ENCODE results near the gene CPXM2. TPM values are rescaled to one million over a fixed set of nuclear protein-coding genes. Genes with fewer than 3 reads are reported as not detected.

CPXM2 gene
- total RNA-seq, 1 donor from 2014 or later = 18.9 TPM

DNA sequence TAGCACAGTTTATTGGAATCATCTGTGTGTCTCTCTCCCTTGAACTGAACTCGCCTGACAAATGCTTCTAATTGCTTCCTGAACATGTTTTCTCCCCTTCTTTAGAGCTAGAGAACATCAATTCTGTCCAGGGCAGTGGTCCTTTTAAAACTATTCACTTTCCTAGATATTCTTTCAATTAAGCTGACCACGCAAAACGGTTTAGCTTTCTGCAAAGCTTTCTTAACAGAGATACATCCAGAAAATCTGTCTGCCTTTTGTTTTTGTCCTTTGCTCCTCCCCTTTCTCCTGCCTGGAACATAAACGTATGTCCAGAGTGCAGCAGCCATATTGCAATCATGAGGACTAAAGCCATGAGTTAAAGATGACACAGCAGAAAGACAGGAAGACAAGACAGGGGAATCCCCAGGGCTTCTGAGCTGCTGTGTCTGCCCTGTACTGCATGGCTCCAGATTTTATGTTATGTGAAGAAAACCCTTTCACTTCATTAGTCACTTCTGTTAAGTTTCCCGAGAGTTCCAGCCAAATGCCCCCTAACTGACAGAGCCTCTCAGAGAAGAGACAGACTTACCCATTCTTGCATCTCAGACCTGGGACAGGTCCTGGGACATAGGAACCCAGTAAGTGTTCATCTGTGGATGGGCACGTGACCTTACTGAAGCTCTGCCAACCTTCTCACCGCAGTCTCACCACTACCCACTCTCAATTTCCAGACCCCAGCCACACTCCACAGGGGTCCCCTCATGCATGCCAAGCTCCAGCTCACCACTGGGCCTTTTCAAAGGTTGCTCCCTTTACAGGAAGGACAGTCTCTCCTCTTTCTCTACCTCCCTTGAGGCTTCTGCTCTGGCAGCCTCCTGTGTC lies 35.0 kb upstream of the CPXM2 start:
- no peaks in the 10 kb centered on the region for H3K36me3 ChIP-seq
- no peak overlapping the region for H3K4me3 ChIP-seq
- intact Hi-C loops (cut with DNase I) = no loop called here
- no peak for DNase-seq (ENCODE audit: extremely low spot score in 2 of 2)
- peaks cover 7% of the 10 kb centered on the region for H3K4me1 ChIP-seq
- H3K9me3 ChIP-seq = no peaks in the 10 kb centered on the region
- H3K27me3 ChIP-seq = no peaks in the 10 kb centered on the region
- H3K27ac ChIP-seq = no peak overlapping the region
- TF ChIP-seq, protein P1, sequence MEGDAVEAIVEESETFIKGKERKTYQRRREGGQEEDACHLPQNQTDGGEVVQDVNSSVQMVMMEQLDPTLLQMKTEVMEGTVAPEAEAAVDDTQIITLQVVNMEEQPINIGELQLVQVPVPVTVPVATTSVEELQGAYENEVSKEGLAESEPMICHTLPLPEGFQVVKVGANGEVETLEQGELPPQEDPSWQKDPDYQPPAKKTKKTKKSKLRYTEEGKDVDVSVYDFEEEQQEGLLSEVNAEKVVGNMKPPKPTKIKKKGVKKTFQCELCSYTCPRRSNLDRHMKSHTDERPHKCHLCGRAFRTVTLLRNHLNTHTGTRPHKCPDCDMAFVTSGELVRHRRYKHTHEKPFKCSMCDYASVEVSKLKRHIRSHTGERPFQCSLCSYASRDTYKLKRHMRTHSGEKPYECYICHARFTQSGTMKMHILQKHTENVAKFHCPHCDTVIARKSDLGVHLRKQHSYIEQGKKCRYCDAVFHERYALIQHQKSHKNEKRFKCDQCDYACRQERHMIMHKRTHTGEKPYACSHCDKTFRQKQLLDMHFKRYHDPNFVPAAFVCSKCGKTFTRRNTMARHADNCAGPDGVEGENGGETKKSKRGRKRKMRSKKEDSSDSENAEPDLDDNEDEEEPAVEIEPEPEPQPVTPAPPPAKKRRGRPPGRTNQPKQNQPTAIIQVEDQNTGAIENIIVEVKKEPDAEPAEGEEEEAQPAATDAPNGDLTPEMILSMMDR (IDR thresholded peaks at IDR 0.05) = no peak
- no peak for TF ChIP-seq POLR2AphosphoS5 (IDR thresholded peaks at IDR 0.05; ENCODE audit: insufficient read depth in 1 of 2, low read depth in 1 of 2)
- no peak for TF ChIP-seq POLR2A (IDR thresholded peaks at IDR 0.05)

DNA sequence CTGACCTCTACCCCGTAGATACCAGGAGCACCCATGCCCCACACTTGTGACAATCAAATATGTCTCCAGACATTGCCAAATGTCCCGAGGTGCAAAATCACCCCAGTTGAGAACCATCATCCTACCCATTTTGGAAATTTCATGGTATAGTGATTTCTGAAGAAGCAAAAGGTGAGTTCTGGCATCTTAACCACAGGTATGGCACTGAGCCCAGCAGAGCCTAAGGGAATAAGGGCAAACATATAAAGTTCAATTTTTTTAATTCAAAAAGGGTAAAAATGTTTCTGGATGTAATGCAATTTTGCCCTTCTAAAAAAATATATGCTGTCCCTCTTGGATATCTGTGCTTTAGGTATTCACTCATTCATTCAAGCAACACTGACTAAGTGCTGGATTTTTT lies 30.5 kb upstream of the CPXM2 start:
- Histone ChIP-seq H3K27me3 (no peaks in the 10 kb centered on the region), H3K36me3 (no peaks in the 10 kb centered on the region), H3K4me3 (no peak overlapping the region), H3K9me3 (no peaks in the 10 kb centered on the region), H3K27ac (no peak overlapping the region), H3K4me1 (no peaks in the 10 kb centered on the region)
- TF ChIP-seq POLR2A (IDR thresholded peaks at IDR 0.05) = no peak
- TF ChIP-seq, protein P1 (IDR thresholded peaks at IDR 0.05) = no peak
- TF ChIP-seq POLR2AphosphoS5 (IDR thresholded peaks at IDR 0.05; ENCODE audit: insufficient read depth in 1 of 2, low read depth in 1 of 2) = no peak
- no peak for DNase-seq (ENCODE audit: extremely low spot score in 2 of 2)
- intact Hi-C loops (cut with DNase I) = no loop called here

DNA sequence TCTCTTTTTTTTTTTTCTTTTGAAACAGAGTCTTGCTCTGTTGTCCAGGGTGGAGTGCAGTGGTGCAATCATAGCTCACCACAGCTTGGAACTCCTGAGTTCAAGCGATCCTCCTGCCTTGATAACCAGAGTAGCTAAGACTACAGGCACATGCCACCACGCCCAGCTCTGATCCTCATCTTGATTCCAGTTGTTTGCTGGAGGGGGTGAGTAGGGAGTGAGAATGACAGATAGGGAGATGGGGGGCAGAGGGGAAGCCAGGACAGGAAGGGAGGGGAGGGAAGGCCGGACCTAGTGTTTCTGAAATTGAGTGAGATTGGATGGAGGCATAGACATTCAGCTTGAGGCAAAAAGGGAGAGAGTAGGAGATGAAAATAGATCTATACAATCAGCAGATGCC lies 25.2 kb upstream of the CPXM2 start:
- no peaks in the 10 kb centered on the region for H3K9me3 ChIP-seq
- no peak overlapping the region for H3K4me3 ChIP-seq
- intact Hi-C loops (cut with DNase I) = no loop called here
- H3K27ac ChIP-seq = no peak overlapping the region
- H3K36me3 ChIP-seq = no peaks in the 10 kb centered on the region
- H3K27me3 ChIP-seq = no peaks in the 10 kb centered on the region
- TF ChIP-seq, protein P1 (IDR thresholded peaks at IDR 0.05) = no peak
- TF ChIP-seq POLR2AphosphoS5 (IDR thresholded peaks at IDR 0.05; ENCODE audit: insufficient read depth in 1 of 2, low read depth in 1 of 2) = no peak
- TF ChIP-seq POLR2A (IDR thresholded peaks at IDR 0.05) = no peak
- H3K4me1 ChIP-seq = no peaks in the 10 kb centered on the region
- no peak for DNase-seq (ENCODE audit: extremely low spot score in 2 of 2)

DNA sequence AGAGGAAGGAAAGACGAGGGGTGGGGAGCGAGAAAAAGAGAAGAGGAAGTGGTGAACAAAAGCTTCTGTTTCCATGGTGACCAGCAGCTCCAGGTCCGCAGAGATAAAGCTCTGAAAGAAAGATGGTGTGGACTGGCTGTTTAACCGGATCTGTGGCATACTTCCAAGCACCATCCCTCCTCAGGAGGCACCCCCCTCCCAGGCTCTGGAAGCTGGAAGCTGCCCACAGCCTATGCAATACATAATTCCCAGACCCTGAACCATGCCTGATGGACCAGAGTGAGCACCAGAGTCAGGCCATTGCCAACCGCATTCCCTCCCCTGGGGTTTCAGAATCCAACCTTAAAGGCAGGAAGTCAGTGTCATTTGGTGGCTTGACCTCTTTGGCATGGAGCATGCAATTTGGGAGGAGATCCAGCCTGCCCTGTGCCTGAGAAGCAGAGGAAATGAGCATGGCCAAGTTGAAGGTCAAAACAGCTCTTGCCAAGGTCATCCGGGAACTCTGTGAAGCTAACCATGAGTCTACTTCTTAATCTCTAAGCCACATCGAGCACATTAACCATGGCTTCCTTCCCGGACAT lies 22.2 kb upstream of the CPXM2 start:
- H3K4me3 ChIP-seq = no peak overlapping the region
- no peaks in the 10 kb centered on the region for H3K27me3 ChIP-seq
- H3K36me3 ChIP-seq = no peaks in the 10 kb centered on the region
- TF ChIP-seq POLR2A (IDR thresholded peaks at IDR 0.05) (no peak), POLR2AphosphoS5 (IDR thresholded peaks at IDR 0.05; ENCODE audit: insufficient read depth in 1 of 2, low read depth in 1 of 2) (peak in 1 of 2 donors; percentile 14)
- no peak for DNase-seq (ENCODE audit: extremely low spot score in 2 of 2)
- H3K9me3 ChIP-seq = no peaks in the 10 kb centered on the region
- peaks cover 8% of the 10 kb centered on the region for H3K4me1 ChIP-seq
- intact Hi-C loops (cut with DNase I) = no loop called here
- no peak overlapping the region for H3K27ac ChIP-seq

DNA sequence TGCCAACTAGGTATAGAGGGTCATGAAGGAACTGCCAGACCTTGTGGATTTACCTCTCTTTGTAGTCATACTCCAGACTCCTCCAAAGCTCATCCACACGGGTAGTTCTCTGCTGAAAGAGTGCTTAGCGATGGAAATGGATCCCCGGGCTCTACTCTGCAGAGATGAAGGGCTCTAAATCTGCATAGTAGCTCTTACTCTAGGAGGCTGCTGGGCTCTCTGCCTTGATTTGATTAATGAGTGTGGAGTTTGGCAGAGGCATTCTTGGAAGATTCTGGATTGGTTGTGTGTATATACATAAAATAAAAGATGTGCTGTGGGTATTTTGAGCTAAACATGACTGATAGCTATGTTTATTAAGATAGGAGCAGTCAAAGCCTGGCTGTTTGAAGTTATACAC lies 21.3 kb upstream of the CPXM2 start:
- Histone ChIP-seq H3K27me3 (no peaks in the 10 kb centered on the region), H3K27ac (no peak overlapping the region)
- no peak for DNase-seq (ENCODE audit: extremely low spot score in 2 of 2)

More for the DNA sequence above, 21.3 kb upstream of the CPXM2 start:
- no peaks in the 10 kb centered on the region for H3K9me3 ChIP-seq
- peaks cover 8% of the 10 kb centered on the region for H3K4me1 ChIP-seq
- TF ChIP-seq POLR2A (IDR thresholded peaks at IDR 0.05) (no peak), POLR2AphosphoS5 (IDR thresholded peaks at IDR 0.05; ENCODE audit: insufficient read depth in 1 of 2, low read depth in 1 of 2) (no peak)
- TF ChIP-seq, protein P1 (IDR thresholded peaks at IDR 0.05) = no peak
- intact Hi-C loops (cut with DNase I) = no loop called here
- no peak overlapping the region for H3K4me3 ChIP-seq
- H3K36me3 ChIP-seq = no peaks in the 10 kb centered on the region
